ENCODE data around the gene UGT1A1. TPM values are rescaled to one million over a fixed set of nuclear protein-coding genes. Genes with fewer than 3 reads are reported as not detected.

UGT1A1 gene
- total and polyA plus RNA-seq, 7 experiments from 2014 or later = not detected

- Histone ChIP-seq H3K4me3 (ENCODE audit: low read length) (no peak overlapping the region), H3K27ac (ENCODE audit: low read depth, low read length) (no peak overlapping the region), H3K9me3 (ENCODE audit: control insufficient read depth in 2 of 3, low read length in 3 of 3) (no peaks in the 10 kb centered on the region), H3K27me3 (ENCODE audit: control insufficient read depth in 2 of 2, insufficient read depth in 2 of 2, low read length in 2 of 2) (no peaks in the 10 kb centered on the region), H3K36me3 (ENCODE audit: control insufficient read depth in 2 of 3, insufficient read depth in 3 of 3, low read length in 3 of 3) (no peaks in the 10 kb centered on the region), H3K4me1 (ENCODE audit: control insufficient read depth in 2 of 2, insufficient read depth in 2 of 2, low read length in 2 of 2) (no peaks in the 10 kb centered on the region)
- no peaks in the 10 kb centered on the region for H3K36me3 Mint-ChIP-seq
- no peak for DNase-seq
- H3K27me3 Mint-ChIP-seq = peaks cover 0 to 9% (median 2%) of the 10 kb centered on the region in 5 donors
- no peak overlapping the region for H3K27ac Mint-ChIP-seq
- intact Hi-C loops (cut with micrococcal nuclease) = no loop called here
- ATAC-seq = no peak
- POLR2A ChIA-PET = no interaction called here
- peaks cover 0 to 3% (median 0%) of the 10 kb centered on the region in 11 donors for H3K9me3 Mint-ChIP-seq
- H3K4me1 Mint-ChIP-seq = no peaks in the 10 kb centered on the region
- CTCF ChIA-PET = no interaction called here
- no peak overlapping the region for H3K4me3 Mint-ChIP-seq
Measured at GRCh38 chr2:233758141-233758540, 1.9 kb upstream of the UGT1A1 start.

- CTCF ChIA-PET = no interaction called here
- ATAC-seq (no peak), DNase-seq (no peak)
- H3K27ac Mint-ChIP-seq = no peak overlapping the region
- H3K9me3 Mint-ChIP-seq = peaks cover 0 to 3% (median 0%) of the 10 kb centered on the region in 11 donors
- H3K4me1 ChIP-seq (ENCODE audit: control insufficient read depth in 2 of 2, insufficient read depth in 2 of 2, low read length in 2 of 2) = no peaks in the 10 kb centered on the region
- H3K4me1 Mint-ChIP-seq = no peaks in the 10 kb centered on the region
- H3K4me3 ChIP-seq (ENCODE audit: low read length) = no peak overlapping the region
- no peak overlapping the region for H3K4me3 Mint-ChIP-seq
- intact Hi-C loops (cut with micrococcal nuclease) = no loop called here
- no peaks in the 10 kb centered on the region for H3K36me3 Mint-ChIP-seq
- H3K9me3 ChIP-seq (ENCODE audit: control insufficient read depth in 2 of 3, low read length in 3 of 3) = no peaks in the 10 kb centered on the region
- POLR2A ChIA-PET = no interaction called here
- H3K27me3 ChIP-seq (ENCODE audit: control insufficient read depth in 2 of 2, insufficient read depth in 2 of 2, low read length in 2 of 2) = no peaks in the 10 kb centered on the region
- no peaks in the 10 kb centered on the region for H3K36me3 ChIP-seq (ENCODE audit: control insufficient read depth in 2 of 3, insufficient read depth in 3 of 3, low read length in 3 of 3)
- peaks cover 3 to 16% (median 7%) of the 10 kb centered on the region in 5 donors for H3K27me3 Mint-ChIP-seq
- H3K27ac ChIP-seq (ENCODE audit: low read depth, low read length) = no peak overlapping the region
Measured at GRCh38 chr2:233758849-233759248, 1.2 kb upstream of the UGT1A1 start.

GRCh38 chr2:233761040-233761769 lies 1.1 kb downstream of the UGT1A1 start:
- DNase-seq (no peak), ATAC-seq (no peak)
- Histone ChIP-seq H3K27me3 (ENCODE audit: control insufficient read depth in 2 of 2, insufficient read depth in 2 of 2, low read length in 2 of 2) (no peaks in the 10 kb centered on the region), H3K9me3 (ENCODE audit: control insufficient read depth in 2 of 3, low read length in 3 of 3) (no peaks in the 10 kb centered on the region), H3K4me3 (ENCODE audit: low read length) (no peak overlapping the region), H3K36me3 (ENCODE audit: control insufficient read depth in 2 of 3, insufficient read depth in 3 of 3, low read length in 3 of 3) (no peaks in the 10 kb centered on the region), H3K4me1 (ENCODE audit: control insufficient read depth in 2 of 2, insufficient read depth in 2 of 2, low read length in 2 of 2) (no peaks in the 10 kb centered on the region), H3K27ac (ENCODE audit: low read depth, low read length) (no peak overlapping the region)
- H3K27ac Mint-ChIP-seq = no peak overlapping the region
- no peaks in the 10 kb centered on the region for H3K4me1 Mint-ChIP-seq
- POLR2A ChIA-PET = no interaction called here
- no peak overlapping the region for H3K4me3 Mint-ChIP-seq
- peaks cover 0 to 3% (median 0%) of the 10 kb centered on the region in 11 donors for H3K9me3 Mint-ChIP-seq
- H3K27me3 Mint-ChIP-seq = peaks cover 9 to 20% (median 16%) of the 10 kb centered on the region in 5 donors
- CTCF ChIA-PET = interaction anchor here (0.7 kb wide), 1 partner anchor 15 kb away, joined by 4 read pairs; no protein-coding TSS in a partner anchor
- H3K36me3 Mint-ChIP-seq = no peaks in the 10 kb centered on the region
- intact Hi-C loops (cut with micrococcal nuclease) = no loop called here

GRCh38 chr2:233764264-233764663 lies 4.2 kb downstream of the UGT1A1 start:
- Mint-ChIP-seq H3K9me3 (peaks cover 0 to 3% (median 0%) of the 10 kb centered on the region in 11 donors), H3K27me3 (peaks cover 12 to 32% (median 25%) of the 10 kb centered on the region in 5 donors), H3K4me1 (no peaks in the 10 kb centered on the region), H3K36me3 (no peaks in the 10 kb centered on the region), H3K4me3 (no peak overlapping the region), H3K27ac (no peak overlapping the region)
- Histone ChIP-seq H3K4me1 (ENCODE audit: control insufficient read depth in 2 of 2, insufficient read depth in 2 of 2, low read length in 2 of 2) (no peaks in the 10 kb centered on the region), H3K4me3 (ENCODE audit: low read length) (no peak overlapping the region), H3K27me3 (ENCODE audit: control insufficient read depth in 2 of 2, insufficient read depth in 2 of 2, low read length in 2 of 2) (no peaks in the 10 kb centered on the region), H3K36me3 (ENCODE audit: control insufficient read depth in 2 of 3, insufficient read depth in 3 of 3, low read length in 3 of 3) (no peaks in the 10 kb centered on the region), H3K9me3 (ENCODE audit: control insufficient read depth in 2 of 3, low read length in 3 of 3) (no peaks in the 10 kb centered on the region), H3K27ac (ENCODE audit: low read depth, low read length) (no peak overlapping the region)
- POLR2A ChIA-PET = no interaction called here
- DNase-seq (no peak), ATAC-seq (no peak)
- CTCF ChIA-PET = no interaction called here
- intact Hi-C loops (cut with micrococcal nuclease) = no loop called here

GRCh38 chr2:233764761-233765160 lies 4.7 kb downstream of the UGT1A1 start:
- H3K27ac Mint-ChIP-seq = no peak overlapping the region
- no peaks in the 10 kb centered on the region for H3K4me1 Mint-ChIP-seq
- DNase-seq (no peak), ATAC-seq (no peak)
- H3K36me3 Mint-ChIP-seq = no peaks in the 10 kb centered on the region
- no peaks in the 10 kb centered on the region for H3K27me3 ChIP-seq (ENCODE audit: control insufficient read depth in 2 of 2, insufficient read depth in 2 of 2, low read length in 2 of 2)
- CTCF ChIA-PET = no interaction called here
- no peaks in the 10 kb centered on the region for H3K4me1 ChIP-seq (ENCODE audit: control insufficient read depth in 2 of 2, insufficient read depth in 2 of 2, low read length in 2 of 2)
- intact Hi-C loops (cut with micrococcal nuclease) = no loop called here
- H3K4me3 ChIP-seq (ENCODE audit: low read length) = no peak overlapping the region
- H3K9me3 Mint-ChIP-seq = peaks cover 0 to 3% (median 0%) of the 10 kb centered on the region in 11 donors
- no peak overlapping the region for H3K27ac ChIP-seq (ENCODE audit: low read depth, low read length)
- H3K36me3 ChIP-seq (ENCODE audit: control insufficient read depth in 2 of 3, insufficient read depth in 3 of 3, low read length in 3 of 3) = no peaks in the 10 kb centered on the region
- H3K4me3 Mint-ChIP-seq = no peak overlapping the region
- H3K9me3 ChIP-seq (ENCODE audit: control insufficient read depth in 2 of 3, low read length in 3 of 3) = no peaks in the 10 kb centered on the region
- POLR2A ChIA-PET = no interaction called here
- H3K27me3 Mint-ChIP-seq = peaks cover 12 to 35% (median 28%) of the 10 kb centered on the region in 5 donors

GRCh38 chr2:233766416-233766815 lies 6.3 kb downstream of the UGT1A1 start:
- Histone ChIP-seq H3K4me3 (ENCODE audit: low read length) (no peak overlapping the region), H3K4me1 (ENCODE audit: control insufficient read depth in 2 of 2, insufficient read depth in 2 of 2, low read length in 2 of 2) (no peaks in the 10 kb centered on the region), H3K27me3 (ENCODE audit: control insufficient read depth in 2 of 2, insufficient read depth in 2 of 2, low read length in 2 of 2) (no peaks in the 10 kb centered on the region), H3K27ac (ENCODE audit: low read depth, low read length) (no peak overlapping the region), H3K36me3 (ENCODE audit: control insufficient read depth in 2 of 3, insufficient read depth in 3 of 3, low read length in 3 of 3) (no peaks in the 10 kb centered on the region), H3K9me3 (ENCODE audit: control insufficient read depth in 2 of 3, low read length in 3 of 3) (no peaks in the 10 kb centered on the region)
- ChIA-PET CTCF (no interaction called here), POLR2A (no interaction called here)
- no peaks in the 10 kb centered on the region for H3K4me1 Mint-ChIP-seq
- no peak overlapping the region for H3K27ac Mint-ChIP-seq
- no peaks in the 10 kb centered on the region for H3K36me3 Mint-ChIP-seq
- H3K4me3 Mint-ChIP-seq = no peak overlapping the region
- H3K27me3 Mint-ChIP-seq = peaks cover 18 to 39% (median 28%) of the 10 kb centered on the region in 5 donors
- DNase-seq (no peak), ATAC-seq (no peak)
- H3K9me3 Mint-ChIP-seq = peaks cover 0 to 3% (median 0%) of the 10 kb centered on the region in 11 donors
- intact Hi-C loops (cut with micrococcal nuclease) = no loop called here

GRCh38 chr2:233768076-233768475 lies 8.0 kb downstream of the UGT1A1 start:
- Histone ChIP-seq H3K27ac (ENCODE audit: low read depth, low read length) (no peak overlapping the region), H3K4me3 (ENCODE audit: low read length) (no peak overlapping the region), H3K27me3 (ENCODE audit: control insufficient read depth in 2 of 2, insufficient read depth in 2 of 2, low read length in 2 of 2) (no peaks in the 10 kb centered on the region), H3K9me3 (ENCODE audit: control insufficient read depth in 2 of 3, low read length in 3 of 3) (no peaks in the 10 kb centered on the region), H3K36me3 (ENCODE audit: control insufficient read depth in 2 of 3, insufficient read depth in 3 of 3, low read length in 3 of 3) (no peaks in the 10 kb centered on the region), H3K4me1 (ENCODE audit: control insufficient read depth in 2 of 2, insufficient read depth in 2 of 2, low read length in 2 of 2) (no peaks in the 10 kb centered on the region)
- ATAC-seq (no peak), DNase-seq (no peak)
- Mint-ChIP-seq H3K4me3 (no peak overlapping the region), H3K27me3 (peaks cover 15 to 39% (median 28%) of the 10 kb centered on the region in 5 donors), H3K36me3 (no peaks in the 10 kb centered on the region), H3K27ac (no peak overlapping the region), H3K4me1 (no peaks in the 10 kb centered on the region), H3K9me3 (peaks cover 0 to 3% (median 0%) of the 10 kb centered on the region in 11 donors)
- POLR2A ChIA-PET = no interaction called here
- intact Hi-C loops (cut with micrococcal nuclease) = no loop called here
- CTCF ChIA-PET = no interaction called here

Measured in naive thymus-derived CD4-positive, alpha-beta T cell (primary cell).